HG03558 (cell line): ENCODE results near the gene CD33.
"Not testable (repeated sequence)": the region's sequence is repeated elsewhere in the genome, so short reads cannot be mapped to it uniquely, and the experiment has no call there.

Experiments used
- ATAC-seq: cut with Tn5 transposase; IDR thresholded peaks from one replicate; pipeline ENCODE4 v1.9.1; 2021; ENCODE audit warnings: moderate number of reproducible peaks; ENCODE audit not compliant: unreplicated experiment; ENCODE audit errors: extremely low read depth

CD33 gene

DNA sequence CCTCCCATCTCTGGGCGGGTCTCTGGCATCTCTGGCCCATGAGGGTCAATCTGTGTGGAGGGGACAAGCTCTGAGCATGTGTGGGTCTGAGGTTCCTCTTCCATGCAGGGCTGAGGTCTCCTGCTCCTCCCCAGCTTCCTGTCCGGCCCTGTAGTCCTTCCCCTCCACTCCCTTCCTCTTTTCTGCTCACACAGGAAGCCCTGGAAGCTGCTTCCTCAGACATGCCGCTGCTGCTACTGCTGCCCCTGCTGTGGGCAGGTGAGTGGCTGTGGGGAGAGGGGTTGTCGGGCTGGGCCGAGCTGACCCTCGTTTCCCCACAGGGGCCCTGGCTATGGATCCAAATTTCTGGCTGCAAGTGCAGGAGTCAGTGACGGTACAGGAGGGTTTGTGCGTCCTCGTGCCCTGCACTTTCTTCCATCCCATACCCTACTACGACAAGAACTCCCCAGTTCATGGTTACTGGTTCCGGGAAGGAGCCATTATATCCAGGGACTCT lies at the start of gene CD33:
Gene CD33 (plus strand): TSS at position 183 of the 496 bp plus-strand sequence. CDS start 39 bp downstream, at position 222.
- ATAC-seq, result not testable (repeated sequence)

DNA sequence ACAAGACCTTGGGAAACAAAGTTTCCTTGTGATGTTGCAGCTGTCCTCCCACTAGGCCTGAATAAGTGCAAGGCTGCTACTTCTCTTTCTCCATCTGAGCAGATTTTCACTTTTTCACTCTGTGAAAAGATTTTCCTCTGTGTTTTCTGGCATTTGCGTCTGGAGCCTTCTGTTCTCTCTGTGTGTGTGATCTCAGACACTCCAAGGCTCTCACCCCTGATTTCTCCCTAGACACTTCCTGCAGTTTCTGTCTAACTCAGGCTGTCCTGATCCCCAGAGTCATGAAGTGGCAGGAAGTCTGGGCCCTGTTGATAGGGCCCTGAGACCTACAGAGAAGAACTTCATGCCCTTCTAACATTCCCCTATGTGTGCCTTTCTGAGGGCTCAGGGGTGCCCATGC lies 45.6 kb upstream of the CD33 start:
- ATAC-seq, result no peak

GRCh38 chr19:51181377-51181912 lies 43.4 kb upstream of the CD33 start:
- no peak for ATAC-seq

GRCh38 chr19:51181913-51182419 lies 42.9 kb upstream of the CD33 start:
- no peak for ATAC-seq

- ATAC-seq, result no peak
Observed at GRCh38 chr19:51183629-51184028, 41.3 kb upstream of the CD33 start.

DNA sequence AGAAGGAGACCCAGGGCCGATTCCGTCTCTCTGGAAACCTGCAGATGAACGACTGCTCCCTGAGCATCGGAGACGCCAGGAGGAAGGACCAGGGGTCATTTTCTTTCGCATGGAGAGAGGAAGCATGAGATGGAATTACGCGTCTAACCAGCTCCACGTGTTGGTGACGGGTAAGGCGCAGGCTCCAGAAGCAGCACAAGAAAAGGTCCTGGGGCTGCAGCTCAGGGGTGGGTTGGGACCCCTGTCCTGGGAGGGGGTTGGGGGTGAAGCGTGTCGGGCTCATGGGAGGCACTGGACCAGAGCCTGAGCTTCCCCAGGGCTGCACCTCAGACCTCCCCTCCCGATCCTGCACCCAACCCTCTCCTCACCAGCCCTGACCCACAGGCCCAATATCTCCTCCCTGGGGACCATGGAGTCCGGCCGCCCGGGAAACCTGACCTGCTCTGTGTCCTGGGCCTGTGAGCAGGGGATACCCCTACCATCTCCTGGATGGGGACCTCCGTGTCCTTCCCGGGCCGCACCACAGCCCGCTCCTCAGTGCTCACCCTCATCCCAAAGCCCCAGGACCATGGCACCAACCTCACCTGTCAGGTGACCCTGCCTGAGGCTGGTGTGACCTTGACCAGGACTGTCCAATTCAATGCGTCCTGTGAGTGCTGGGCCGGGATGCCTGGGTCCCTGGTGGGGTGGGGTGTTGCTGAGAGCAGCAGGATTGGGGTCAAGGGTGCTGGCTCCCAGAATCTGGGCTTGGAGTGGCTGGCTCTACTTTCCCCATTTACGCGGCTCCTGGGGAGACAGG lies 39.6 kb upstream of the CD33 start:
- no peak for ATAC-seq

DNA sequence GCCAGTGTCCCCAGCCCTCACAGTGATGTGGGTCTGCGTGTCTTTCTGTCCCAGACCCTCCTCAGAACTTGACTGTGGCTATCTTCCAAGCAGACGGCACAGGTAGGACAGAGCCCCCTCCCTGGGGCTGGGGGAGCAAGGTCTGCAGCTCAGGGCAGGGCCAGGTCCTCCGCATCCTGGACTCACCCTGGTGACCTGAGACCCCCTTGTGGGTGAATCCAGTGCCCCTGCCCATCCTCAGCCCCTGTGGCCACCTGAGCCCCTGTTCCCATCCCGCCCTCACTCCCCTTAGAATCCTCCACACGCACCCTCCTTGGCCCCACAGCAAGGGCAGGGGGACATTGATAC lies 39.0 kb upstream of the CD33 start:
- no peak for ATAC-seq

DNA sequence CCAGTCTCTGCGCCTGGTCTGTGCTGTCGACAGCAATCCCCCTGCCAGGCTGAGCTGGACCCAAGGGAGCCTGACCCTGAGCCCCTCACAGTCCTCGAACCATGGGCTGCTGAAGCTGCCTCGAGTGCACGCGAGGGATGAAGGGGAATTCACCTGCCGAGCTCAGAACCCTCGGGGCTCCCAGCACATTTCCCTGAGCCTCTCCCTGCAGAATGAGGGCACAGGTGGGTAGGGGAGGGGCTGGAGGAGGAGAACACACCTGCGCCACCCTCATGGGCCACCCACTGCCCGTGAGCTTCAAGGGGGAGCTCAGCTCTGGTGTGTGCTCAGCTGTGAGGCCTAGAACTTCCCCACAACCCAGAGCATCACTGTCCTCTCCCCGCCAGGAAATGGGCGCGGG lies 38.6 kb upstream of the CD33 start:
- no peak for ATAC-seq

DNA sequence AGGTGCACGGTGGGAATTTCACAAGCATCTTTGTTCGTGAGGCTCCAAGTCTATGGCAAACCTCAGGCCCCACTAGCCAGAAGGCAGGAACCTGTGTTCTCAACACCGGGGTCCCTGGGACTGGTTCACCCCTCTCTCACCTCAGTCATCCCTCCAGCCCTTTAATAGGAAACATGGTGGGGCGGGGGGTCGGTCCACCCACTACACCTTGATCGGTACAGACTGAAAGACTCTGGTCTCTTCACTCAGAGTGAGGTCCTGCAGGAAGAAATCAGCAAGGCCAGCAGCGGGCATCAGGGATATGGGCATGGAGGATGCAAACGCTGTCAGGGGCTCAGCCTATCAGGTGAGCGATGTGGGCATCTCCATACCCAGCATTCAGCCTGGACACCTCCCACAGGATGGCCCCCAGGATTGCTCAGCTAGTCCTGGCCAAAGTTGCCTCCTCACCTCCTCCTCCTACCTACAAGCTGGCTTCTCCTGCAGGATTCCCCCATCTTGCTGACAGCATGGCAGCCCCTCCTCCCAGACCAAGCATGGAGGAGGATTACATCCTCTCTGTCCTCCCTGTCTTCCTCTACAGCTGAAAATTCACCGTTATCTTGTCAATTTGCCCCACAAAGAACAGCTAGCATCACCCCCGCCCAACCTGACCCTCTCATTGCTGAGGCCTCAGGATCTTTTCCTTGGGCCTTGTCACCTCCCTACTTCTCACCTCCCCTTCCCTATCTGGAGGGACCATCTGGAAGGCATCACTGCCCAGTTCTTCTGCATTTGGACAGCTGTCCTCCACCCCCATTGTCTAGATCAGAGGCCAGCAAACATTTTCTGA lies 37.3 kb upstream of the CD33 start:
- ATAC-seq, result no peak

DNA sequence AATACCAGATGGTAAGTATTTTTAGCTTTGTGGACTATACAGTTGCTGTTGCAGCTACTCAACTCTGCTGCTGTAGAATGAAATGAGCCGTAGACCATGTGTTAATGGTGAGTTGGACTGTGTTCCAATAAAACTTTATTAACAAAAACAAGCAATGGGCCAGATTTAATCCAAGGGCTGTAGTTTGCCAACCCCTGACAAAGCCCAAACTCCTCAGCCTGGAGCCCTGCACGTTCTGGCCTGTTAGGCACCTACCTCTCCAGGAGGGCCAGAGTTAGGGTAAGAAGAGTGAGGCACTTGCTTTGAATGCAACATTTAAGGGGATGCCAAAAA lies 36.7 kb upstream of the CD33 start:
- no peak for ATAC-seq

- no peak for ATAC-seq
Observed at GRCh38 chr19:51192689-51193088, 32.2 kb upstream of the CD33 start.

GRCh38 chr19:51194527-51195315 lies 30.2 kb upstream of the CD33 start:
- ATAC-seq, result no peak

DNA sequence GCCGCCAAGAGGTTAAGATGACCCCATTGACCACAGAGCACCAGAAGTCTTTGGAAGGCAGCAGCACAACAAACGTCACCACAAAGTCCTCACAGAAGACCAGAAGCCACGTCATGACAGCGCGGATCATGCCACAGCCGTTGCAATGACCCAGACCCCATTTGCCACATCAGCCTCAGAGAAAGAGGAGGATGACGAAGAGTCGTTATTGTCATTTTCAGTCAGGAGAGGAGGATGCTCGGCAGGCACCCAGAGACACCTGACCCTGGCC lies 29.6 kb upstream of the CD33 start:
- no peak for ATAC-seq

GRCh38 chr19:51195616-51196015 lies 29.3 kb upstream of the CD33 start:
- ATAC-seq, result no peak

DNA sequence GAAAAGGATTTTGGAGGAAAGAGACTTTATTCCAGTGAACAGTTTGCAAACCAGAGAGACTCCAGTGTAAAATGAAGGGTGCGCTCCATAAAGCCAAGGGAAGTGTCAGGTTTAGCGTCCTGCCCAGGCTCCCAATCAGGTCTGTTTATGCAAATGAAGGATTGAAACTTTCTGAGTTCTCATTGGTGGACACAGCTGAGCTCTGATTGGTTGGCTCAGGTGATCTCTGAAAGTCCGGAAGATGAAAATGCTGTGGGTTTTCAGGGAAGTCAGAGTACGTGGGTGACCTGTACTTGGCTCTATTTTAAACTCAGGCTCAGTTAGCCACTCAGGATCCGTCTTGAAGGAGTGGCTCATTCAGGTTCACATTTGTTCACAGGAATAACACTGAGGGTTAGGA lies 28.7 kb upstream of the CD33 start:
- no peak for ATAC-seq

DNA sequence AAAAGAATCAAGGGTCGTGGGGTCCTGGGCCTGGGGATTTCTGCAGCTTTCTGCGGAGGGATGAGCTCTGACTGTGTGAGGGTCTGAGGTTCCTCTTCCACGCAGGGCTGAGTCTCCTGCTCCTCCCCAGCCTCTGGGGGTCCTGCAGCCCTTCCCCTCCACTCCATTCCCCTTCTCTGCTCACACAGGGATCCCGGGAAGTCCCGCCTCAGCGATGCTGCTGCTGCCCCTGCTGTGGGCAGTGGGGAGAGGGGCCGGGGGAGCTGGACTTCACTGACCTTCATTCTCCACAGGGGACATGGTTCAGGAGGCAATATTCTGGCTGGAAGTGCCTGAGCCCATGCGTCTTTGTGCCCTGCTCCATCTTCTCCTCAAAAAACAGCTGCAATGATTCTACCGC lies 26.2 kb upstream of the CD33 start:
- no peak for ATAC-seq

GRCh38 chr19:51200071-51200666 lies 24.7 kb upstream of the CD33 start:
- no peak for ATAC-seq

GRCh38 chr19:51201712-51202111 lies 23.2 kb upstream of the CD33 start:
- no peak for ATAC-seq

DNA sequence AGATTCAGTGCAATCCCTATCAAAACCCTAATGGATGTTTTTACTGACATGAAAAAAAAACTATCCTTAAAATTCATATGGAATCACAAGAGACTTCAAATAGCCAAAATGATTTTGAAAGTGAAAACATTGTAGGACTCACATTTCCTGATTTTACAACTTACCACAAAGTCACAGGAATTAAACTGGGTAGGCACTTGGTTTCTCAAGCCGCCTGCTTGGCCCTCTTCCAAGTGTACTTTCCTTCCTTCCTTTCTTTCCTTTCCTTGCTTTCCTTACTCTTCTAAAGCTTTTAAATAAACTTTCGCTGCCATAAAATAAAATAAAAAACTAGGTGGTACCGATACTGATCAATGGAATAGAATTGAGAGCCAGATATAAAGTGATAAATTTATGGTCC lies 21.0 kb upstream of the CD33 start:
- ATAC-seq, result no peak

DNA sequence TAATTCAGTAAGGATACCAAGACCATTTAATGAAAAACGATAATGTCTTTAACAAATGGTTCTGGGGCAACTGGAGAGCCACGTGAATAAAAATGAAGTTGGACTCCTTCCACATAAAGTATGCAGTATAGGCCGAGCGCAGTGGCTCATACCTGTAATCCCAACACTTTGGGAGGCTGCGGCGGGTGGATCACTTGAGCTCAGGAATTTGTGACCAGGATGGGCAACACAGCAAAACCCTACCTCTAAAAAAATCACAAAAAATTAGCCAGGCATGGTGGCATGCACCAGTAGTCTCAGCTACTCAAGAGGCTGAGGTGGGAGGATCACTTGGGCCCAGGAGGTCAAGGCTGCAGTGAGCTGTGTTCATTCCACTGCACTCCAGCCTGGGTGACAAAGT lies 20.6 kb upstream of the CD33 start:
- ATAC-seq, result no peak
